ENCODE results near the gene AMH.

The AMH gene

DNA sequence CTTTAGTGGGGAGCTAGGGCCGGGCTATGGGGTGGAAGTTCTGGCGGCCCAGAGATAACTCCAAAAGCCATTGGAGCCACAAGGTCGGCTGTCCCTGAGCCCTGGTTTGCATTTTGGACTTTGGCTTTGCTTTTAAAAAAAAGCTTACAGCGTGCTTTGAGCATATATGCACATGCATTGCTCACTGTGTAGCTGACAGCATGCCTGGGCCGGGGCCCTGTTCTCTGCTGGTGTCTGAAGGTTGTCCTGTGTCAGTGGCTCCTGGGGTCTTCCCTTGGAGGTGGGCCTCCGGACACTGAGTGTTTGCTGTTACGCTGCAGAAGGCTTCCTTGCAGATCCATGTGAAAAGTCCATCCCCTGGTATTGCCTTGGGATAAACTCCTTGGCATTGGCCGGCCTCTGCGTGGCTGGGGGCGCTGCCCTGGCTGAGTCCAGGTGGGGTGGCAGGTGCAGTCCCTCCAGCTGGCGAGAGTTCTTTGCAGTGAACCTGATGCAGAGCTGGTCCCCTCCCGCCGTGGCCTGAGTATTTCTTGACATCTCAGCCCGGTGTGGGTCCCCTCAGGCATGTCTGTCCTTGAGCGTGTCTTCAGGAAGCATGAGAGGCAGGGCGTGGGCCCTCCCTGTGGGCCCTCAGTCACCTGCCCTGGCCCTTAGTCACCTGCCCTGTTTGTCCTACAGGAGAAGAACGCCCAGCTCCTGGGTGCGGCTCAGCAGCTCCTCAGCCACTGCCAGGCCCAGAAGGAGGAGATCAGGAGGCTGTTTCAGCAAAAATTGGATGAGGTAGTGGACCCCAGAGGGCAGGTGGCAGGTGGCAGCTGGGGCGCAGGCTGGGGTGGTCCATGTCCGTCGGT is 36.0 kb upstream of the AMH start:
- no peak overlapping the region for H3K4me3 ChIP-seq (ENCODE audit: low read depth, low read length)
- DNase-seq (ENCODE audit: low read depth, low spot score), result no peak
- ChIA-PET POLR2A (interaction anchor here (1.4 kb wide), 1 partner anchor 17 kb away, joined by 4 read pairs; no protein-coding TSS in a partner anchor), CTCF (interaction anchor here (0.9 to 1.3 kb wide), 5 partner anchors 9 to 27 kb away, joined by 3 to 5 read pairs (median 3); partner anchors contain the start of gene PLEKHJ1)
- TF ChIP-seq, protein P1, sequence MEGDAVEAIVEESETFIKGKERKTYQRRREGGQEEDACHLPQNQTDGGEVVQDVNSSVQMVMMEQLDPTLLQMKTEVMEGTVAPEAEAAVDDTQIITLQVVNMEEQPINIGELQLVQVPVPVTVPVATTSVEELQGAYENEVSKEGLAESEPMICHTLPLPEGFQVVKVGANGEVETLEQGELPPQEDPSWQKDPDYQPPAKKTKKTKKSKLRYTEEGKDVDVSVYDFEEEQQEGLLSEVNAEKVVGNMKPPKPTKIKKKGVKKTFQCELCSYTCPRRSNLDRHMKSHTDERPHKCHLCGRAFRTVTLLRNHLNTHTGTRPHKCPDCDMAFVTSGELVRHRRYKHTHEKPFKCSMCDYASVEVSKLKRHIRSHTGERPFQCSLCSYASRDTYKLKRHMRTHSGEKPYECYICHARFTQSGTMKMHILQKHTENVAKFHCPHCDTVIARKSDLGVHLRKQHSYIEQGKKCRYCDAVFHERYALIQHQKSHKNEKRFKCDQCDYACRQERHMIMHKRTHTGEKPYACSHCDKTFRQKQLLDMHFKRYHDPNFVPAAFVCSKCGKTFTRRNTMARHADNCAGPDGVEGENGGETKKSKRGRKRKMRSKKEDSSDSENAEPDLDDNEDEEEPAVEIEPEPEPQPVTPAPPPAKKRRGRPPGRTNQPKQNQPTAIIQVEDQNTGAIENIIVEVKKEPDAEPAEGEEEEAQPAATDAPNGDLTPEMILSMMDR (IDR thresholded peaks at IDR 0.05; ENCODE audit: insufficient read depth, low read length, missing control alignments), result no peak

DNA sequence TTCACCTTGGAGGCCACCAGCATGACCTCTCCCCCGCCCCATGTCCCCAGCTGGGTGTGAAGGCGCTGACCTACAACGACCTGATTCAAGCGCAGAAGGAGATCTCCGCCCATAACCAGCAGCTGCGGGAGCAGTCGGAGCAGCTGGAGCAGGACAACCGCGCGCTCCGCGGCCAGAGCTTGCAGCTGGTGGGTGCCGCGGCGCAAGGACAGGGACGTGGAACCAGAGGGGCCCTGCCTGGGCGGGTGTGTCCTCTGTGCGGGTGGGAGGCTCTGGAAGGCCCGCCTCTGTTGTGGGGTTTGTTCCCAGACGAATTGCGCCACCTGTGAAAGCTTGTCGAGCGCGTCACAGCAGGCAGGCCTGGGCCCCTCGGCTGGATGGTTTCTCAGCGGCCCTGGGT is 35.3 kb upstream of the AMH start:
- TF ChIP-seq, protein P1 (IDR thresholded peaks at IDR 0.05; ENCODE audit: insufficient read depth, low read length, missing control alignments), result no peak
- POLR2A ChIA-PET, result no interaction called here
- no peak for DNase-seq (ENCODE audit: low read depth, low spot score)
- H3K4me3 ChIP-seq (ENCODE audit: low read depth, low read length), result no peak overlapping the region
- CTCF ChIA-PET, result interaction anchor here (0.9 to 3.0 kb wide), 6 partner anchors 8 to 58 kb away, joined by 3 to 9 read pairs (median 4); partner anchors contain the start of gene PLEKHJ1

DNA sequence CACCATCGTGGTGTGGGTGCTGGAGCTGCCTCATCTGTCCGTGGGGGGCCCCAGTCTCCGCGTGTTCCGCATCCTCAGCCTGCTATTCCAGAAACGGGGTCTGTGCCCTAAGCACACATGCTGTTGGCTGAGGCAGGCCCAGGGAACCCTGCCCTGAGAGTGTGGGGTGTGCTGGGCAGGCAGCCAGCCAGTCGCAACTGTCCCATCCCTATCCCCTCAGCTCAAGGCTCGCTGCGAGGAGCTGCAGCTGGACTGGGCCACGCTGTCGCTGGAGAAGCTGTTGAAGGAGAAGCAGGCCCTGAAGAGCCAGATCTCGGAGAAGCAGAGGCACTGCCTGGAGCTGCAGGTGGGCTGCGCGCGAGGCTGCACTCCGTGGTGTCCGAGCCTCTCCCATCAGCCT is 34.9 kb upstream of the AMH start:
- no peak for DNase-seq (ENCODE audit: low read depth, low spot score)
- ChIA-PET POLR2A (interaction anchor here (0.7 to 1.2 kb wide), 2 partner anchors 16 to 63 kb away, joined by 3 read pairs; partner anchors contain the start of gene AP3D1), CTCF (interaction anchor here (1.2 to 3.0 kb wide), 4 partner anchors 15 to 58 kb away, joined by 3 to 9 read pairs (median 6); partner anchors contain the start of gene PLEKHJ1)
- H3K4me3 ChIP-seq (ENCODE audit: low read depth, low read length), result no peak overlapping the region
- TF ChIP-seq, protein P1 (IDR thresholded peaks at IDR 0.05; ENCODE audit: insufficient read depth, low read length, missing control alignments), result no peak

DNA sequence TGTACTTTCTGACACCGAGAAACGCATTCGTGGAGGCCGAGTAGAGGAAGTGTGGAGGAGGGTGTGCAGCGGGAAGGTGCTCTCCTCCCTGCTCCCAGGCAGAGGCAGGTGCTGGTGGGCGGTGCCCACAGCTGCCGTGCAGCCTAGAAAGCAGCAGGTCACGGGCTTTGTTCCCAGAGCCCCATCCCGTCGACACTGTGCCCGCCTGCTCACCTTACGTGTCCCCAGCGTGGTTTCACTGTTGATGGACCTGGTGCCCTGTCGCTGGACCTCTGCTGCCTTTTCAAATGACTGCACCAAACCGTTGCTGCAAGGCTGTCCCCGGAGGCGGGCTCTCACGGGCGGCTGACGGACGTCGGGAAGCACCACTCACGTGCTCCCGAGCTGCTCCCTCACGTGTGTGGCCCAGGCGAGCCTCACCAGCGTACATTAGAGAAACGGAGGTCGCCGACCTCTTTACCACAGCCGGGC is 33.8 kb upstream of the AMH start:
- H3K4me3 ChIP-seq (ENCODE audit: low read depth, low read length), result no peak overlapping the region
- ChIA-PET CTCF (interaction anchor here (1.0 to 3.0 kb wide), 5 partner anchors 12 to 123 kb away, joined by 3 to 9 read pairs (median 4); partner anchors contain the start of gene PLEKHJ1), POLR2A (interaction anchor here (0.7 to 1.2 kb wide), 2 partner anchors 15 to 64 kb away, joined by 3 read pairs; partner anchors contain the start of gene AP3D1)
- no peak for DNase-seq (ENCODE audit: low read depth, low spot score)
- TF ChIP-seq, protein P1 (IDR thresholded peaks at IDR 0.05; ENCODE audit: insufficient read depth, low read length, missing control alignments), result no peak

DNA sequence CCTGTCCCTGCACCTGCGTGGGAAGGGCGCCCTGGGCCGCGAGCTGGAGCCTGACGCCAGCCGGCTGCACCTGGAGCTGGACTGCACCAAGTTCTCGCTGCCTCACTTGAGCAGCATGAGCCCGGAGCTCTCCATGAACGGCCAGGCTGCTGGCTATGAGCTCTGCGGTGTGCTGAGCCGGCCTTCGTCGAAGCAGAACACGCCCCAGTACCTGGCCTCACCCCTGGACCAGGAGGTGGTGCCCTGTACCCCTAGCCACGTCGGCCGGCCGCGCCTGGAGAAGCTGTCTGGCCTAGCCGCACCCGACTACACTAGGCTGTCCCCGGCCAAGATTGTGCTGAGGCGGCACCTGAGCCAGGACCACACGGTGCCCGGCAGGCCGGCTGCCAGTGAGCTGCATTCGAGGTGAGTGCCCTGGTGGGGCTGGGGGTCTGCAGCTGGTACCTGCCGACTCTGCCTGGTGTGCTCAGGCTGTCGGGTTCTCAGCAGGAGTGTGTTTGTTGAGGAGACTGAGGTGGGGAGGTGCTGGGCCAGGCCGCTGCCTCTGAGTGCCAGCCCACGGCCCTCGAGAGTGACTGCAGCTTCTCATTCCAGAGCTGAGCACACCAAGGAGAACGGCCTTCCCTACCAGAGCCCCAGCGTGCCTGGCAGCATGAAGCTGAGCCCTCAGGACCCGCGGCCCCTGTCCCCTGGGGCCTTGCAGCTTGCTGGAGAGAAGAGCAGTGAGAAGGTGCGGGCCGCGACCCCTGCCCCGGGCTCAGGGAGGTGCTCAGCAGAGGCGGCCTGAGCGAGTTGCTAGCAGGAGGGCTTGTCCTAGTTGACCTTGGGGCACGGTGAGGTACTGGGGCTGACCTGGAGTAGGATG is 32.5 kb upstream of the AMH start:
- no peak overlapping the region for H3K4me3 ChIP-seq (ENCODE audit: low read depth, low read length)
- POLR2A ChIA-PET, result interaction anchor here (1.1 kb wide), 1 partner anchor 10 kb away, joined by 3 read pairs; no protein-coding TSS in a partner anchor
- TF ChIP-seq, protein P1 (IDR thresholded peaks at IDR 0.05; ENCODE audit: insufficient read depth, low read length, missing control alignments), result no peak
- CTCF ChIA-PET, result interaction anchor here (0.7 to 3.0 kb wide), 4 partner anchors 13 to 61 kb away, joined by 3 to 9 read pairs (median 6); partner anchors contain the start of gene PLEKHJ1
- no peak for DNase-seq (ENCODE audit: low read depth, low spot score)

All from AG04449 (cell line).